GM12872 (cell line): ENCODE data around the gene MXRA7.

Experiments used
- TF ChIP-seq, protein P1 (sequence below): IDR thresholded peaks from 3 replicates; pipeline ENCODE4 v1.5.1; 2011; ENCODE audit warnings: low read depth, mild to moderate bottlenecking, low read length, moderate library complexity; ENCODE audit not compliant: insufficient read depth

MXRA7 gene

DNA sequence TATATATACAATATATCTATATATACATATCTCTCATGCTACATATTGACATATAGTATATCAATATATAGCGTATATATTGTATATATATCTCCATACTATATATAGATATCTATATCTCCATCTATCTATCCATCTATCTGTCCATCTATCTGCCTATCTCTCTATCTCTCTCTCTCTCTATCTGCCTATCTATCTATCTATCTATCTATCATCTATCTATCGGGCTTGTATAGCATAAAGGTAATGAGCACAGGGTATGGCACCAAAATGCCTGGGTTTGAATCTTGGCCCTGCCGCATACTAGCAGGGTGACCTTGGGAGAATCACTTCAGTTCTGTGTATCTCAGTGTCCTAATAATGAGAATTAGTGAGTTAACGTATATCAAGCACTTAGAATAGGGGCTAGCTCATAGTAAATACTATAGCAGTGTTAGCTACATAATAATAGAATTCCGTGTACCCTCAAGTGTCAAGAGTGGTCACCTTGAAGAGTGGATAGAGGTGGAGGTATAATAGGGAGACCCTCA lies 68.7 kb downstream of the MXRA7 start:
- TF ChIP-seq, protein P1, sequence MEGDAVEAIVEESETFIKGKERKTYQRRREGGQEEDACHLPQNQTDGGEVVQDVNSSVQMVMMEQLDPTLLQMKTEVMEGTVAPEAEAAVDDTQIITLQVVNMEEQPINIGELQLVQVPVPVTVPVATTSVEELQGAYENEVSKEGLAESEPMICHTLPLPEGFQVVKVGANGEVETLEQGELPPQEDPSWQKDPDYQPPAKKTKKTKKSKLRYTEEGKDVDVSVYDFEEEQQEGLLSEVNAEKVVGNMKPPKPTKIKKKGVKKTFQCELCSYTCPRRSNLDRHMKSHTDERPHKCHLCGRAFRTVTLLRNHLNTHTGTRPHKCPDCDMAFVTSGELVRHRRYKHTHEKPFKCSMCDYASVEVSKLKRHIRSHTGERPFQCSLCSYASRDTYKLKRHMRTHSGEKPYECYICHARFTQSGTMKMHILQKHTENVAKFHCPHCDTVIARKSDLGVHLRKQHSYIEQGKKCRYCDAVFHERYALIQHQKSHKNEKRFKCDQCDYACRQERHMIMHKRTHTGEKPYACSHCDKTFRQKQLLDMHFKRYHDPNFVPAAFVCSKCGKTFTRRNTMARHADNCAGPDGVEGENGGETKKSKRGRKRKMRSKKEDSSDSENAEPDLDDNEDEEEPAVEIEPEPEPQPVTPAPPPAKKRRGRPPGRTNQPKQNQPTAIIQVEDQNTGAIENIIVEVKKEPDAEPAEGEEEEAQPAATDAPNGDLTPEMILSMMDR: no peak

- TF ChIP-seq, protein P1: no peak
Observed at GRCh38 chr17:76641501-76641900, 69.3 kb downstream of the MXRA7 start.

DNA sequence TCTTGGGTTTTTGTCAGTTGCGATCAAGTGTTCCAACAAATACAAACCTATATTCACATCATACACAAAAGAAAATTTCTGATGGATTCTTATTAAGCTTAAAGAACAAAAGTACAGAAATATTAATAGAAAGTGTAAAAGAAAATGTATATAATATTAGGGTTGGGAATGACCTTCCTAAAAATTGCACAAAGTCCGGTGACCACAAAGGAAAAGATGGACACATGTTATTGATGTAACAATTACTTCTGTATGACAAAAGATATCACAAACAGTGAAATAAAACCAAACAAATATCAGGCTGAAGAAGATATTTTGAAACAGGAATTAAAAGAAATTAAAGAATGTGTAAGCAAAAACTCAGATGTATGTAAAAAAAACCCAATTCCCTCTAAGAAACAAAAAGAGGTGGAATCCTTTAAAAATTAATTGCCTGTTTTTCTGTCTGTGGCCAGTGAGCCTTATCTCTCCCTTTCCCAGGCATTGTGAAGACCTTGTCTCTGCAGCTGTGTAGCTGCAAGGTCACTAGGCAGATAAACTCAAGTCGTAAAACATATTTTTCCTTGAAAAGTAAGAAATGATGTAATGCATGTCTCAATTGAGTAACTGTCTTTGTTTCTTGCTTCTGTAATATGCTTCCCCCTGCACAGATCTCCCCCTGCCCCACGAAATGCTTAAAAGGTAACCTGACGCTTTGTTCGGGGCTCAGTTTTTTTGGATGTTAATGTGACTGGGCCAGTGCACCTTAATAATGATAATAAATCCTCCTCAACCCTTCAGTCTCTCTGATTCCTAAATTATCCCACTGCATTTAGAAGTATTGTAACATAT lies 70.0 kb downstream of the MXRA7 start:
- TF ChIP-seq, protein P1: no peak

DNA sequence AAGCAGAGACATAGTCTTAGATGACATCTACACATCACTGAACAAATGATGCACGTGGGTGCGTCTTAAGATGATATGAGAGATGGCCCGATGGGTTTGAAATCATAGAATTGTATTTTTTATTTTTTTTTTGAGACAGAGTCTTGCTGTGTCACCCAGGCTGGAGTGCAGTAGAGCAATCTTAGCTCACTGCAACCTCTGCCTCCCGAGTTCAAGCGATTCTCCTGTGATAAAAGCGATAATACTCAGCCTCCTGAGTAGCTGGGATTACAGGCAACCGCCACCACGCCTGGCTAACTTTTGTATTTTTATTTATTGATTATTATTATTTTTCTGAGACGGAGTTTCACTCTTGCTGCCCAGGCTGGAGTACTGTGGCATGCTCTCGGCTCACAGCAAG lies 72.5 kb downstream of the MXRA7 start:
- TF ChIP-seq, protein P1: no peak

DNA sequence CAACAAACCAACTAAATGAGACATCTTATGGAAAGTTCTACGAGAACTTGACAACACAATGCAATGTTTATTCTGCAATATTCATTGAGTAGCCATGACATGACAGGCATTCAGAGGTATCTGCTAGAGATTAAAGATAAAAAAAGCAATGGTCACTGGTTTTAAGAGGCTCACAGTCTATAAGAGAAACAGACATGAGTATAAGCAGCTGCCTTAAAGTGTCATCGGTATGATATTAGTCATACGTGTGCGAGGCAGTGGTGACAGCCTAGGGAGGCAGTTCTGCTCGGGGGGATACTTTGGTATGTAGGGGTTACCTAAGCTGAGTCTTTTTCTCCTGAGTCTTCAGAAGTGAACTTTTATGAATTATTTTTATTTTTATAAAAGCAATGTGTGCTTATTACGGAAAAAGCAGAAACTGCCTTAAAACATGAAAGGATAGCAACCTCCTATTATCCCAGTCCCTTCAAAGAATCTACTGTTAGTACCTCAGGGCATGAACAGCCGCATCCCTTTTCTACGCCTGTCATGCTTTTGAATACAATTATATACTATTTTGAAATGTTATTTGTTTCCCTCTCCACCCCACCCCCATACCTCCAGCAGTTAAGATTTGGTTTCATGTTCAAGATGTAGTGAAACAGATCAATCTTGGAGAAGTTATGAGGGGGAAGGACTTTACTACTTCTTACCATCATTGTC lies 75.0 kb downstream of the MXRA7 start:
- TF ChIP-seq, protein P1: no peak

GRCh38 chr17:76635039-76635438 lies 75.7 kb downstream of the MXRA7 start:
- TF ChIP-seq, protein P1: no peak

DNA sequence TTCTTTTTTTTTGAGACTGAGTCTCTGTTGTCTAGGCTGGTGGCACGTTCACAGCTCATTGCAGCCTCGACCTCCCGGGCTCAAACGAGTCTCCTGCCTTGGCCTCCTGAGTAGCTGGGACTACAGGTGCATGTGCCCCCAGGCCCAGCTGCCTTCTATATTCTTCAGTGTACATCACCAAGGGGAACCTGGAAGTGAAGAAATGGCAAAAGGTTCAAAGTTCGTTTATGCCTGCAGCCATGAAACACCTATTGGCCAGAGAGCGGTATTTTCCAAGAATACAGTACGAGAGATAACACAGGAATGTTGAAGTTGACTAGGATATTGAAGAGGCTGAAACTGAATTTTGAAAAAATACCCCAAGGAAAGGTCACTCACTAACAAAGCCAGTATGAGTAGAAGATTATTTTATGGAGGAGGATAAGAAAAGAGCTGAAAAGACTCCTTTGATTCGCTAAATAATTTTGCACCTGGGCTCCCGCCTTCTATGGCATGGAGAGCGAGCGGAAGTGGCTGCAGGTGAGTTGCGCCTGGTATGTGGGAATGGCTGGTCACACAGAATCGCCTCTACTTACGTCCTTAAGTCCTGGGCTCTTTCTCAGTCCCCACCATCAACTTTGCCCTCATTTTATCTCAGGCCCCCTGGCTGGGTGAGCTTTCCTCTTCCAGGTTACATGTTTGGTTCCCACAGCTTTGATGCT lies 77.0 kb downstream of the MXRA7 start:
- TF ChIP-seq, protein P1: no peak
